Activated CD8-positive, alpha-beta memory T cell treated with anti-CD3 and anti-CD28 coated beads, Interleukin-2, amount 50 U/mL, for 24 hours (primary cell): ENCODE data around the gene TMC8.
"Not testable (repeated sequence)": the region's sequence is repeated elsewhere in the genome, so short reads cannot be mapped to it uniquely, and the experiment has no call there.

Source experiments
- DNase-seq: peaks from one replicate; pipeline ENCODE4 v3.0.0-alpha.2; 2020; ENCODE audit errors: extremely low read depth

Gene TMC8

GRCh38 chr17:78130437-78131101, at the start of gene TMC8:
Gene TMC8 (plus strand): TSS chr17:78130771. CDS start chr17:78131589, 818 bp downstream.
- DNase-seq, result no peak

DNA sequence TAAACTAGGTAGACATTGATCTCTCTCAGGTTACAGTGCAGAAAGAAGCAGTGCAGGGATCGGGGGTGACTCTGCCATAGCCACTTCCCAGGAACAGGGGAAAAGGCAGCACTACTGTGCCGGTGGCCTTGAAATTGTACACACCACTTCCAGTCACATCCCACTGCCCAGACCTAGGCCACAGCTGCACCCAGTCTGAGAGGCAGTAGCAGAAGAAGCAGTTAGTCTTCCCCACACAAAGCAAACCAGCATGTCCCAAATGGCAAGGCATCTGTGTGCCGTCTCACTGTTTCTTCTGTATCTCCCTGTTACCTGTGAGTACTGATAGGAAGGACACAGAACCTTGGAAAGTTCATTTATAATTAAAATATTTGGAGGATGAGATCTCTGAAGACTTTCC, 49.0 kb upstream of the TMC8 start:
- DNase-seq, result no peak

DNA sequence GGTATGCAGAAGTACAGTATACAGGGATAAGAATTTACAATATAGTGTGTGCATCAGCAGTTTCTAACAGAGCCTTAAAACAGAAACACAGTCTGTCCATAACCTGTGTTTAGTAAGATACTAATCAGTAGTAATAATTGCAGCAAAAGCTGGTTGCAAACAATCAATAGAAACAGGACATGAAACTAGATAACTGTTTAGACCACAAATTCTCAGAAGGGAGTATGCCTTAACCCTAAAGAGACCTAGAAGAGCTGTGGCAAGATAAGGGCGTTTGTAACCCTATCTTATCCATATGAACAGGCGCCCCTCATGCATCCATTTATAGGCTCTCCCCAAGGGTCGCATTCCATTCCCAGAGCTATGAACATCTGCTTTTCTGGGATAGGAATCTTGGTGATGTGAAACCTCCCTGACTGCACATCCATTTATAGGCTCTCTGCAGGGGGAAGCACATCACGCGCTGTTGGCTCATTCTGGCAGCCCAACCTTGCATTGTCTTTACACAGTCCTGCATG, 48.2 kb upstream of the TMC8 start:
- DNase-seq, result not testable (repeated sequence)

DNA sequence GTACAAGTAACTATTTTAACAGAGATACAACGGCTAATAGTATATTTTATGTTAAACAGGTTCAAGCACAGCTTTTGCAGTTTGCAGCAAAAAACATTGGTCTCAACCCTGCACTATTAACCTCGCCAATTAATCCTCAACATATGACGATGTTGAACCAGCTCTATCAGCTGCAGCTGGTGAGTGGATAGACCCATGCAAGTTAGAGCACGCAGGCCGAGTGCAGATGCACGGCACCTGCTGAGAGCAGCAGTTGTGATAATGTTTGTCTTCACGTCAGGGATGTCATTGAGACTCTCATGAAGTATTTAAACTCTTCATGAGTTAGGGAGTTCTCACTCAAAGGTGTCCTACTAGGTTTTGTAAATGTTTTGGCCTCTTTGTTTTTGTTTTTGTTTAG, 47.6 kb upstream of the TMC8 start:
- no peak for DNase-seq

- no peak for DNase-seq
These were observed 43.8 kb upstream of the TMC8 start for GRCh38 chr17:78086740-78087139.

- no peak for DNase-seq
These were observed 42.0 kb upstream of the TMC8 start for GRCh38 chr17:78088529-78088928.

DNA sequence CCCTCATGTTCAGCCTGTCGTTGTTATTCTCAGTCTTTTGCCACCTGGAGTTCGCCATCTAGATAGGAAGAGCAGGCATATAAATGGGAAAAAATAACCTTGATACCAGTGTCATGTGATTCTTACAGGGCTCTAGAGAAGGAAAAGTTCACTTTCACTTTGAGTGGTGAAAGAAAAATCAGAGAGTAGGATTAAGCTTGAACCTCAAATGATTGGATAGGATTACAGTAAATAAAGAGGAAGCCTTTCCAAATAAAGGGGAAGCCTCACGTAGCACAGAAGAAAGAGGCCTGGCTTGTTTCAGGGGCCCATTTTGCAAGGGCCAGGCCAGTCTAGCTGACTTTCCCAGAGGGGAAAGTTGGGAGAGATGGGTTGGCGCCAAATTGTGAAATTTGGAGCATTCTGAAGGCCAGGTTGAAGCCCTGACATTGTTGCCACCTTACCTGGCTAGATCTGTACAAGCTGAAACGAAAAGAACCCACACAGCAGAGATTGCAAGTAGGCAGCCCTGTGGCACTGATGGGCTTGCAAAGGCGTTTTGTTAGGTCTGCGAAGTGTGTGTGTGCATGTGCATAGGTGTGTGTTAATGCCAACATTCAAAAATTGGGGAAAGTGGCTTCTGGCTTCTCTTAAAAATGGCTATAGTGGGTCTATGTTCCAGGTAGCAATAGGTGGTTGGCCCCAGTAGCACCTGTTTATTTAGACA, 40.8 kb upstream of the TMC8 start:
- no peak for DNase-seq

- no peak for DNase-seq
These were observed 37.7 kb upstream of the TMC8 start for GRCh38 chr17:78092794-78093324.

- no peak for DNase-seq
These were observed 35.5 kb upstream of the TMC8 start for GRCh38 chr17:78095035-78095434.

DNA sequence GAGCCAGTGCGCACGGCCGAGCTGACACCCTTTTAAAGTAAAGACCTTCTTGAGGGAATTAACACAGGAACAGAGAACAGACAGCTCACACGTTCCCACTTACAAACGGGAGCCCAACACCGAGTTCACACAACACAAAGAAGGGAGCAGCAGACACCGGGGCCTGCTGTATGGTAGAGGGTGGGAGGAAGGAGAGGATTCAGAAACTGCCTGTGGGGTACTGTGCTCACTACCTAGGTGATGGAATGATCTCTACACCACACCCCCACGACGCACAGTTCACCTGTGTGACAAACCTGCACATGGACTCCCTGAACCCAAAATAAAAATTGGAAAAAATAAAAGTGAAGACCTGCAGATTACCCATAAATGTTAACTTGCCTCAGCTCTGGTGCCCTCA, 34.5 kb upstream of the TMC8 start:
- no peak for DNase-seq

DNA sequence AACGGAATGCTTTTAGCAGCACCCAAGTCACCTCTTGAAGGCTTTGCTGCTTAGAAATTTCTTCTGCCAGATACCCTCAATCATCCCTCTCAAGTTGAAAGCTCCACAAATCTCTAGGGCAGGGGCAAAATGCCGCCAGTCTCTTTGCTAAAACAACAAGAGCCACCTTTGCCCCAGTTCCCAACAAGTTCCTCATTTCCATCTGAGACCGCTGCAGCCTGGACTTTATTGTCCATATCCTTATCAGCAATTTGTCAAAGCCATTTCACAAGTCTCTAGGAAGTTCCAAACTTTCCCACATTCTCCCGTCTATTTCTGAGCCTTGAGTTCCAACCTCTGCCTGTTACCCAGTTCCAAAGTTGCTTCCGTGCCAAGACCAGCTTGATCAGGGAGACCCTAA, 29.5 kb upstream of the TMC8 start:
- DNase-seq, result no peak

DNA sequence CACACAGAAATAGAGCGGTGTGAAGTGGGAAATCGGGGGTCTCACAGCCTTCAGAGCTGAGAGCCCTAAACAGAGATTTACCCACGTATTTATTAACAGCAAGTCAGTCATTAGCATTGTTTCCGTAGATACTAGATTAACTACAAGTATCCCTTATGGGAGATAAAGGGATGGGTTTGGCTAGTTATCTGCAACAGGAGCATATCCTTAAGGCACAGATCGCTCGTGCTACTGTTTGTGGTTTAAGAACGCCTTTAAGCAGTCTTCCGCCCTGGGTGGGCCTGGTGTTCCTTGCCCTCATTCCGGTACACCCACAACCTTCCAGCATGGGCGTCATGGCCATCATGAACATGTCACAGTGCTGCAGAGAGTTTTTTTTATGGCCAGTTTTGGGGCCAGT, 29.0 kb upstream of the TMC8 start:
- DNase-seq, result no peak

DNA sequence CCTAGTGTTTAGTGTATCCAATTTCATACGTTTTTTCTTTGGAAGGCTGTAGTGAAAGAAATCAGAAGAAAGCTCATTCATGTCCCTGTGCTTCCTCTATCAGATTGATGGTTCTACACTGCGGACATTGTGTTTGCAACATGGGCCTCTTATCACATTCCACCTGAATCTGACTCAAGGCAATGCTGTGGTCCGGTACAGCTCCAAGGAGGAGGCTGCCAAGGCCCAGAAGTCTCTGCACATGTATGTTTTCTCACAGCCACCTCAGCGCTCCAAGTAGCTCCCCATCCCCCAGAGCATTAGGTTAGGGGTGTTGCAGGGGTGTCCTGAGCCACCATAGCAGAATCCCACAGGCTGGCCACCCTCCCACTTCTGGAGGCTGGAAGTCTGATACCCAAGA, 27.3 kb upstream of the TMC8 start:
- DNase-seq, result no peak

DNA sequence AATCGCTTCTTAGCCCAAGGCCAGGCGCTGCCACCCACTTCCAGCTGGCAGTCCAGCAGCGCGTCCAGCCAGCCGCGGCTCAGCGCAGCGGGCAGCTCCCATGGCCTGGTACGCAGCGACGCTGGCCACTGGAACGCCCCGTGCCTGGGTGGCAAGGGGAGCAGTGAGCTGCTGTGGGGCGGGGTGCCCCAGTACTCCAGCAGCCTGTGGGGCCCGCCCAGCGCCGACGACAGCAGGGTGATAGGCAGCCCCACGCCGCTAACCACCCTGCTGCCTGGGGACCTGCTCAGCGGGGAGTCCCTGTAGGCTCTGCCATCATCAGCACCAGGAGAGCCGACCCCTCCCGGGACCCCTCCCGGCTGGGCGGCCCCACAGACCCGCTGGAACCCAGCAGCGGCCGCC, 26.0 kb upstream of the TMC8 start:
- no peak for DNase-seq

- DNase-seq, result no peak
These were observed 25.5 kb upstream of the TMC8 start for GRCh38 chr17:78105101-78105500.

- no peak for DNase-seq
These were observed 25.0 kb upstream of the TMC8 start for GRCh38 chr17:78105551-78105950.

DNA sequence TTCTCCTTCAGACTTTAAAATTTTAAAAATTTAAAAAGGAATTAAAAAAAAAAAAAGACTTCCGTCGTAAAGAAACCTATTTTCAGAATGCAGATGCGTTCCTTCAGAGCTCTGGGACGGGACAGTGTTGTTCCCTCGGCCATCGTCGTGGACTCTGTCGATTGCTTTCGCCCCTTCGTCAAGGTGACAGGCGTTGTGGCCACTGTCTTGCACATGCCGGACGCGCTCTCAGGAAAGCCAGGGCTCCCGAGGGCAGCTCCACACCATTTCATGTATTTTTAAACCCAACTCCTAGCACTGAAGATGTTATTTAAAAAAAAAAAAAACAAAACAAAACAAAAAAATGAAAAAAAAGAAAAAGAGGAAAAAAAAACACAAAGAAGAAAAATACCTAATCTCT, 24.4 kb upstream of the TMC8 start:
- DNase-seq, result no peak

GRCh38 chr17:78107457-78107856, 23.1 kb upstream of the TMC8 start:
- DNase-seq, result no peak

- no peak for DNase-seq
These were observed 22.4 kb upstream of the TMC8 start for GRCh38 chr17:78107976-78108725.

DNA sequence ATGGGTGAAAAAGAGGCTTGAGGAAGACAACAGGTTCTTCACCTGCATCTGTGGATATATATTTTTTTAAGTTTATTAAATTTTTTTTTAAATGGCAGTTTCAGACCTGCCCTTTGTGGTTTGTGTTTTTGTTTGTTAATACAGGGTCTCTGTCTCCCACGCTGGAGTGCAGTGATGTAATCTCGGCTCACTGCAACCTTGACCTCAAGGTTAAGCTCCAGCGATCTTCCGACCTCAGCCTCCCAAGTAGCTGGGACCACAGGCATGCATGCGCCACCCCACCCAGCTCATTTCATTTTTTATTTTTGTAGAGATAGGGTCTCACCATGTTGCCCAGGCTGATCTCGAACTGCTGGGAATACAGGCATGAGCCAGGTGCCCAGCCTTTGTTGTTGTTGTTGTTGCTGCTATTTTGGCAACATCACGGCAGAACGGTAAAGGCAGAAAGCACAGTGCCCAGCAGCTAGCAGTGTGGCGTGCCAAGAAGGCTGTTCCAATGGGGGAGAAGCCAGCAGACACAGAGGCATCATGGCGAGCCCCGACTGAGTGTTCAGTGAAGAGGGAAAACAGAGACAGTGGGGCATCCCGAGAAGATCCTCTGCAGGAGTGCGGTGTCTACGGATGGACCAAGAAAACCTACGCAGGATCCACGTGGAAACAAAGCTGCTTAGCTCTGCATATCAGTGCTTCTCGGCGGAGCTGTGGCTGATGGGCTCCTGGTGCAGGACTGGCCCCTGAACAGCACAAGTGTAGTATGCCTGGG, 21.7 kb upstream of the TMC8 start:
- DNase-seq, result no peak

DNA sequence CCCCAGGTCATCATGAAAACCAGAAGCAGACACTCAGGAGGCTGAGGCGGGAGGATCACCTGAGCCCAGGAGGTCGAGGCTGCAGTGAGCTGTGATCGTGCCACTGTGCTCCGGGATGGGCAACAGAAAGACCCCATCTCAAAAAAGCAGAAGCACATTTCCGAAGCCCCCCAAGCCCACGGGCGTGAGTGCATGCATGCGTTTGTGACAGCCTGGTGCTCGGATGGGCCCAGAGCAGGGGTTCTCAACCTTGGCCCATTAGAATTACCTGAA, 21.1 kb upstream of the TMC8 start:
- DNase-seq, result no peak
